Loucy (cell line): ENCODE results near the gene NRM.
A peak's percentile ranks its signal among the peaks of the same experiment; 100 is the strongest.

Experiments used
- H2AFZ ChIP-seq: fragments of 200-600 bp; sonication (generic); 2 replicates; pipeline ENCODE4 v1.6.0; 2016; ENCODE audit warnings: antibody characterized with exemption, mild to moderate bottlenecking, low read length, moderate library complexity
- H3F3A ChIP-seq: fragments of 200-600 bp; 2 replicates; pipeline ENCODE4 v1.6.0; 2016; ENCODE audit warnings: antibody characterized with exemption, low read depth, mild to moderate bottlenecking
- H3K27me3 ChIP-seq: fragments of 200-600 bp; sonication (generic); 2 replicates; pipeline ENCODE4 v1.6.1; 2014; ENCODE audit warnings: low read length, mild to moderate bottlenecking; ENCODE audit not compliant: insufficient read depth, poor library complexity, severe bottlenecking
- H3K36me3 ChIP-seq: fragments of 200-600 bp; sonication (generic); 2 replicates; pipeline ENCODE4 v1.6.1; 2016; ENCODE audit warnings: low read length; ENCODE audit not compliant: insufficient read depth
- H3K4me1 ChIP-seq: fragments of 200-600 bp; sonication (generic); 2 replicates; pipeline ENCODE4 v1.5.1; 2014; ENCODE audit warnings: low read length, mild to moderate bottlenecking; ENCODE audit not compliant: insufficient read depth, poor library complexity, severe bottlenecking
- H3K4me2 ChIP-seq: fragments of 200-600 bp; sonication (generic); 2 replicates; pipeline ENCODE4 v1.6.0; 2014; ENCODE audit warnings: antibody characterized with exemption, low read length, low read depth, mild to moderate bottlenecking; ENCODE audit not compliant: poor library complexity, severe bottlenecking
- H3K4me3 ChIP-seq: fragments of 200-600 bp; sonication (generic); 2 replicates; pipeline ENCODE4 v1.5.1; 2014; ENCODE audit warnings: low read length, mild to moderate bottlenecking, mixed read lengths; ENCODE audit not compliant: poor library complexity, severe bottlenecking
- H3K79me2 ChIP-seq: fragments of 200-600 bp; sonication (generic); 2 replicates; pipeline ENCODE4 v1.6.1; 2014; ENCODE audit warnings: low read length; ENCODE audit not compliant: insufficient read depth
- H3K9ac ChIP-seq: fragments of 200-600 bp; sonication (generic); 2 replicates; pipeline ENCODE4 v1.6.0; 2014; ENCODE audit warnings: mild to moderate bottlenecking, low read depth, low read length, moderate library complexity; ENCODE audit not compliant: poor library complexity, severe bottlenecking
- H3K9me2 ChIP-seq: fragments of 200-600 bp; sonication (generic); replicated peaks from 2 replicates; pipeline ENCODE4 v1.6.1; 2016; ENCODE audit warnings: low read depth, low read length, mixed read lengths
- H3K9me3 ChIP-seq: fragments of 200-600 bp; sonication (generic); 2 replicates; pipeline ENCODE4 v1.6.1; 2014; ENCODE audit warnings: mild to moderate bottlenecking, antibody characterized with exemption, low read length, low read depth; ENCODE audit not compliant: insufficient read depth
- H4K20me1 ChIP-seq: fragments of 200-600 bp; sonication (generic); 2 replicates; pipeline ENCODE4 v1.6.0; 2014; ENCODE audit warnings: antibody characterized with exemption, low read length, mild to moderate bottlenecking; ENCODE audit not compliant: insufficient read depth, poor library complexity, severe bottlenecking
- EZH2phosphoT487 ChIP-seq: fragments of 200-600 bp; IDR thresholded peaks from 2 replicates; pipeline ENCODE4 v1.6.1; 2018; ENCODE audit warnings: antibody characterized with exemption, mild to moderate bottlenecking, moderate library complexity, borderline replicate concordance
- TF ChIP-seq, protein P1 (sequence below): fragments of 200-600 bp; sonication (generic); conservative IDR thresholded peaks from 2 replicates; pipeline ENCODE4 v1.5.1; 2014; ENCODE audit warnings: mild to moderate bottlenecking, antibody characterized with exemption, low read length

The NRM gene

DNA sequence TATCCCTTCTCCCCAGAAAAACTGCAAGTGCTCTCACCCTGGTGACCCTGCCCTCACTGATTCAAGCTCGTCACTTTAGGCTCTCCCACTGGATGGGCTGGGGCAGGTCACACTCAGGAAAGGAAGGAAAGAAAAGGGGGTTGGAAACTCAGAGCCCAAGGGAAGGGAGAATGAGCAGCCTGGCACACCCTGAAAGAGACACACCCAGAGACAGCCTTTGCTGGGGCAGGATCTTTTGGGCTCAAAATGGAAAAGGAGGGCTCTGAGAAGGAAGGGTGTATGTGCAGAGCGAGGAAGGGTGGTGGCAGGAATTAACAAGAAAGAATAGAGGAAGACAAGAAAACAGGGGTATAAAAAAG lies 6.8 kb downstream of the NRM start:
- Histone ChIP-seq H3K4me2 (peak overlapping the region; percentile 97), H4K20me1 (peaks cover 49% of the 10 kb centered on the region), H3K4me1 (peaks cover 57% of the 10 kb centered on the region), H3K79me2 (peaks cover 95% of the 10 kb centered on the region), H3K36me3 (no peaks in the 10 kb centered on the region; the same call in 1 of the 2 replicates), H3F3A (peaks cover 5% of the 10 kb centered on the region), H3K27me3 (no peaks in the 10 kb centered on the region), H3K9me2 (no peaks in the 10 kb centered on the region), H3K9me3 (no peaks in the 10 kb centered on the region), H3K9ac (peak overlapping the region; percentile 96), H3K4me3 (peak overlapping the region; percentile 97), H2AFZ (no peak overlapping the region)
- no peak for TF ChIP-seq EZH2phosphoT487

DNA sequence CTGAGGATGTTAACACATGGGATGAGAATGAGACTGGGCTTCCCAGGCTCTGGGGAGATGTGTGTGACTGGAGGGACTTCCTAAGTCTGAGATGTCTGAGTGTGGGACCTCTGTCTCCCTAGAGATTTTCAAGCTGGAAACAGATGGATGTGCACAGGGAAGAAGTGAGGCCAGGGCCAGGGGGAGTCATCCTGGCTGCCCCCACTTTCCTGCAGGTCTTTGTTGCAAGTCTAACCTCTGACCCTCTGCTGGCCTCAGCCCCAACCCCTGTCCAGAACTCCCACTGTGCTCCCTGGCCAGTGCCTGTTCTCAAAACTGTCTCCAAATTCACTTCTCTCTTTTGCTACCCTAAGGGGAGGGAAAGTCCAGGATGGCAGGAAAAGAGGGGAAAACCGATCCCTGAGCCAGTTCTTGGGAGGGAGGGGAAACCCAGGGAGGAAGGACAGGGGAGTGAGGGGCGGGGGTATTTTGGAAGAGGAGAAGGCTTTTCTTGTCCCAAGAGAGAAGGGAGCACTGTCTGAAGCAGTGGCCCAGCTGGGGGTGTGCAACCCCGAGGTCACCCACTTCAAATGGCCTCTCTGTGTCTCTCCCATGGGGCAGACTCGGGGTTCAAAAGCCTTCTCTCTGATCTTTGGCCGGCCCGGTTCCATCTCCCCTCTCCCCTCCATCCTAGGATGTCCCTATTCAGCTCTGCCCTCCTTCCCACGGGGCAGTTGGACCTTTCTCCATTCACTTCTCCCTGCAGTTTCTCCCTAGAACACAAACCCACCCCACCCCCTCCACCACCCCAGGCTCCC lies 7.4 kb downstream of the NRM start:
- Histone ChIP-seq H3K4me3 (peak overlapping the region; percentile 97), H3K9ac (peak overlapping the region; percentile 96), H2AFZ (no peak overlapping the region), H3K4me2 (peak overlapping the region; percentile 97), H3F3A (peaks cover 5% of the 10 kb centered on the region), H3K27me3 (no peaks in the 10 kb centered on the region), H3K4me1 (peaks cover 56% of the 10 kb centered on the region), H3K9me2 (no peaks in the 10 kb centered on the region), H4K20me1 (peaks cover 53% of the 10 kb centered on the region), H3K79me2 (peaks cover 95% of the 10 kb centered on the region), H3K36me3 (peaks cover 5% of the 10 kb centered on the region; the same call in 1 of the 2 replicates), H3K9me3 (no peaks in the 10 kb centered on the region)
- no peak for TF ChIP-seq EZH2phosphoT487
- TF ChIP-seq, protein P1, sequence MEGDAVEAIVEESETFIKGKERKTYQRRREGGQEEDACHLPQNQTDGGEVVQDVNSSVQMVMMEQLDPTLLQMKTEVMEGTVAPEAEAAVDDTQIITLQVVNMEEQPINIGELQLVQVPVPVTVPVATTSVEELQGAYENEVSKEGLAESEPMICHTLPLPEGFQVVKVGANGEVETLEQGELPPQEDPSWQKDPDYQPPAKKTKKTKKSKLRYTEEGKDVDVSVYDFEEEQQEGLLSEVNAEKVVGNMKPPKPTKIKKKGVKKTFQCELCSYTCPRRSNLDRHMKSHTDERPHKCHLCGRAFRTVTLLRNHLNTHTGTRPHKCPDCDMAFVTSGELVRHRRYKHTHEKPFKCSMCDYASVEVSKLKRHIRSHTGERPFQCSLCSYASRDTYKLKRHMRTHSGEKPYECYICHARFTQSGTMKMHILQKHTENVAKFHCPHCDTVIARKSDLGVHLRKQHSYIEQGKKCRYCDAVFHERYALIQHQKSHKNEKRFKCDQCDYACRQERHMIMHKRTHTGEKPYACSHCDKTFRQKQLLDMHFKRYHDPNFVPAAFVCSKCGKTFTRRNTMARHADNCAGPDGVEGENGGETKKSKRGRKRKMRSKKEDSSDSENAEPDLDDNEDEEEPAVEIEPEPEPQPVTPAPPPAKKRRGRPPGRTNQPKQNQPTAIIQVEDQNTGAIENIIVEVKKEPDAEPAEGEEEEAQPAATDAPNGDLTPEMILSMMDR = no peak

DNA sequence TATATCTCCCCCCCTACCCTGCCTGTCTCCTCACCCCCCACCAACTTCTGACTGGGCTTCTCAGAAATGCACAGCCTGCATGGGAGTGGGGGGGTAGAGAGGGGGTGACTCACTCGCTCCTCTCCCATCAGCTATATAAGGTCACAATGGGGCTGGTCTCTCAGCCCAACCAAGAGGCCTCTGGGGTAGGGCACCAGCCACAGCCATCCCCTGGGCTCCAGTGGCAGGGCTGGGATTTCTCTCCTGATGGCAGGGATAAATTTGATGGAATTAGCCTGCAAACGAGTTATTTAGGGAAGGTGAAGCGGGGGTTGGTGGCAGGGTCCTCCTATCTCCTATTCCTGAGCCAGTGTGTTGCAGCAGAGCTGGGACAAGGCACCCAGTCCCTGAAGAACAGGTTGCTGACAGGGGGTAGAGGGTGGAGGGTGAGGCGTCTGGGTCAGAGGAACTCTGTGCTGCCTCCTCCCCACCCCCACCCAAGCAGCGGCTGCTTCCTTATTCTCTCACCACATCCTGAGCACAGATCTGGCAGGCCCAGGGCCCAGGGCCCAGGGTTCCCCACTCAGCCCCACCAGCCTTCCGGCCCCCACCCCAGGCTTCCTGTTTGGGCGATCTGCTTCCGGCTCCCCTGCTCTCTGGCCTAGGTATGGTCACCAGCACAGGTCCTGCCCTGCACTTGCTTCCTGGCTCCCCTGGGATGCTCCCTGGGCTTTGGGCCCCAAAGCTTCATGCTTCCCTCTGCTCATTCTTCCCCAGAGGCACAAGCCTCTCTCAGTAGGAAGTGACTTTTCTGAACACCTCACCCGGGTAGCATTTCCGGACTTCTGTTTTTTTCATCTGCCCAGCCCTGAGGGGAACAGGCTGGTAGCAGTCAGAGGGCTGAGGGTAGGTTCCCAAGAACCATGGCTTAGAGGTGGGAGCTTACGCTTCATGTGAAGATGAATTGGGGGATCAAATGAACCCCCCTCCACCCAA lies 8.4 kb downstream of the NRM start:
- peaks cover 13% of the 10 kb centered on the region; the same call in 1 of the 2 replicates for H3K36me3 ChIP-seq
- H3F3A ChIP-seq = peaks cover 5% of the 10 kb centered on the region
- TF ChIP-seq, protein P1 = no peak
- TF ChIP-seq EZH2phosphoT487 = no peak
- H4K20me1 ChIP-seq = peaks cover 58% of the 10 kb centered on the region
- H3K4me3 ChIP-seq = peak overlapping the region; percentile 97
- H3K27me3 ChIP-seq = no peaks in the 10 kb centered on the region
- H3K79me2 ChIP-seq = peaks cover 93% of the 10 kb centered on the region
- H3K9me3 ChIP-seq = no peaks in the 10 kb centered on the region
- peak overlapping the region; percentile 97 for H3K4me2 ChIP-seq
- peaks cover 46% of the 10 kb centered on the region for H3K4me1 ChIP-seq
- H3K9me2 ChIP-seq = no peaks in the 10 kb centered on the region
- no peak overlapping the region for H2AFZ ChIP-seq
- H3K9ac ChIP-seq = peak overlapping the region; percentile 96
